WERI-Rb-1 (cell line): ENCODE data around the gene LHX2.

Source experiments
- DNase-seq: peaks from one replicate; pipeline ENCODE4 v3.0.0-alpha.2; 2020
- H3K27ac ChIP-seq: fragments of 250-450 bp; sonication (Bioruptor Pico); 2 replicates; pipeline ENCODE4 v1.5.1; 2020; ENCODE audit warnings: mild to moderate bottlenecking, moderate library complexity
- H3K27me3 ChIP-seq: fragments of 250-450 bp; sonication (Bioruptor Pico); 2 replicates; pipeline ENCODE4 v1.5.1; 2021; ENCODE audit warnings: mild to moderate bottlenecking, low read depth, moderate library complexity; ENCODE audit not compliant: insufficient read depth, severe bottlenecking
- H3K36me3 ChIP-seq: fragments of 250-450 bp; sonication (Bioruptor Pico); 2 replicates; pipeline ENCODE4 v1.5.1; 2020; ENCODE audit warnings: mild to moderate bottlenecking, moderate library complexity
- H3K4me3 ChIP-seq: 2 replicates; pipeline ENCODE4 v1.5.1; 2011; ENCODE audit warnings: low read depth, mild to moderate bottlenecking, control low read depth, low read length
- H3K9me3 ChIP-seq: fragments of 250-450 bp; sonication (Bioruptor Pico); 2 replicates; pipeline ENCODE4 v1.5.1; 2021; ENCODE audit warnings: mild to moderate bottlenecking, moderate library complexity; ENCODE audit not compliant: severe bottlenecking
- TF ChIP-seq, protein P1 (sequence below): IDR thresholded peaks from 2 replicates; pipeline ENCODE4 v1.5.1; 2011; ENCODE audit warnings: low read depth, mild to moderate bottlenecking, control low read depth, inconsistent platforms, low read length

LHX2 gene

DNA sequence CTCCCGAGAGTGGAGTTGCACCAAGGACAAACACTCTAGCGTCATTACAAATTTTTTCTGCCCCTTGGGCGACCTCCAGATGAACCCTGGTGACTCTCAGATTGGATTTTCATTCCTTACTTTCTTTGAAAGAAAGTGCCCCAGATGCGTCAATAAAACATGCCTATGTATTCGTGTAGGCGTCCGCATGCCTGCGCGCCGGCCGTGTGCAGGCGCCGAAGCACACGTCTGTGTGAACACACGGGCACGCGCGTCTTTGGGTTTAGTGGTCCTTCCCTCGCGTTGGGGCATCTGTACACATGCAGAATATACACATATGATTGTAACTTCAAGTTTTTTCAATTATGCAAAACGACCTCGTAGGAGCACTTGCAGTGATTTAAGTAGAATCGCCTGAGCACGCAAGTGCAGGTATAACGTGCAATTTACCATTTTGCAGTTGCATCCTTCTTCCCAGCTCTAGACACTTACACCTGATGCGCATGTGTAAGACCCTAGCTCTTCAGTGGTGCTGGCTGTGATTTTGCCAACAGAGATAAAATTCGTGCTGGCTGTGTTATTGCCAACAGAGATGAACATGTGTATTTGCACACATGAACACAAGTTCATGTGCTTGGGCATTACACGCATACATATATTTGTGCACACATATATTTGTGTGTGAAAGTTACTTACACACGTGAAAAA, 1.9 kb upstream of the LHX2 start:
- Histone ChIP-seq H3K27ac (no peak overlapping the region), H3K9me3 (peaks cover 2% of the 10 kb centered on the region), H3K27me3 (no peaks in the 10 kb centered on the region), H3K36me3 (no peaks in the 10 kb centered on the region), H3K4me3 (no peak overlapping the region)
- DNase-seq: no peak
- TF ChIP-seq, protein P1, sequence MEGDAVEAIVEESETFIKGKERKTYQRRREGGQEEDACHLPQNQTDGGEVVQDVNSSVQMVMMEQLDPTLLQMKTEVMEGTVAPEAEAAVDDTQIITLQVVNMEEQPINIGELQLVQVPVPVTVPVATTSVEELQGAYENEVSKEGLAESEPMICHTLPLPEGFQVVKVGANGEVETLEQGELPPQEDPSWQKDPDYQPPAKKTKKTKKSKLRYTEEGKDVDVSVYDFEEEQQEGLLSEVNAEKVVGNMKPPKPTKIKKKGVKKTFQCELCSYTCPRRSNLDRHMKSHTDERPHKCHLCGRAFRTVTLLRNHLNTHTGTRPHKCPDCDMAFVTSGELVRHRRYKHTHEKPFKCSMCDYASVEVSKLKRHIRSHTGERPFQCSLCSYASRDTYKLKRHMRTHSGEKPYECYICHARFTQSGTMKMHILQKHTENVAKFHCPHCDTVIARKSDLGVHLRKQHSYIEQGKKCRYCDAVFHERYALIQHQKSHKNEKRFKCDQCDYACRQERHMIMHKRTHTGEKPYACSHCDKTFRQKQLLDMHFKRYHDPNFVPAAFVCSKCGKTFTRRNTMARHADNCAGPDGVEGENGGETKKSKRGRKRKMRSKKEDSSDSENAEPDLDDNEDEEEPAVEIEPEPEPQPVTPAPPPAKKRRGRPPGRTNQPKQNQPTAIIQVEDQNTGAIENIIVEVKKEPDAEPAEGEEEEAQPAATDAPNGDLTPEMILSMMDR: no peak

DNA sequence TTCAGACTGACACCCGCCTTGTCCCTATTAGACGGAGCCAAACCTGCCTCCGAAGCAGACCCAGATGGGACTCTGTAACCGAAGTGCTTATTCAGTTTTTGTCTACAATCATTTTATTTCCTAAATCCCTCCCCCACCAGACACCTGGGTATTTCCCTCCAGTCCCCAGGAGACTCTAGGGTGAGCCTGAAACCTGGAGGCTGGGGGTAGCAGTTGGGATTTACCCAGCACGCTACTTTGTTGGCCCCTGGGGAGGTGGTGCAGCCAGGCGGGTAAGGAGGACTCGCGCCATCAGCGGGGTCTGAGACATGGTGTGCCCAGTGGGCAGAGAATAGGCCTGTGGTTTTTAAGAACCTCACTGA, 1.3 kb upstream of the LHX2 start:
- Histone ChIP-seq H3K27me3 (no peaks in the 10 kb centered on the region), H3K27ac (no peak overlapping the region), H3K9me3 (peaks cover 2% of the 10 kb centered on the region), H3K36me3 (no peaks in the 10 kb centered on the region), H3K4me3 (no peak overlapping the region)
- no peak for DNase-seq
- TF ChIP-seq, protein P1: no peak

DNA sequence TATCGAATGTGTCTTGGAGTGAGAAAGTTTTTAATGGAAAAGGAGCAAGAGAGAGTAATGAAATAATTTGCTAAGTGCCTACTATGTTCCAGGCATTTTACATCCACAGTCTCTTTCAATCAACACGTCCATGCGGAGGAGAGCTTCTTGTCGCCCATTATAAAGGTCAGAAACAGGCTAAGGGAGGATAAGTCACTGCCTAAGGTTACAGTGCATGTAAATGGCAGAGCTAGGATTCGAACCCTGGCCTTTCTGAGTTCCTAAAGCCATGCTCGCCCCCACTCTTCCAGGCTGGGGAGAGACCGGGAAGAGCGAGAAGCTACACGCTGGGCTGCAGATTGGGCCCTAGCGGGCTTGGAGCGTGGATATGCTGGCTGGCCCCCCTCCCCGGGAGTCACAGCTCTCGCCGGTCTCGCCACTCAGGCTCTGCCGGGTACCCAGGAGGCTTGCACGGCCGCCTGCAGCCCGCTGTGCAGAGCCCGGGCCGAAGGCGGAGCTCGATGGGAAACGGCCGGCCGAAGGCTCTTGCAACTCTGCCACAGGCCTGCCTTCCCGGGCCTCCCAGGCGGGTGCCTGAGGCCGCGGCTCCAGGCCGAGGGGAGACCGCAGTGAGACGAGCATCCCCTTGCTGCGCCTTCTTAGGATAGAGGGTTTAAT, 775 bp upstream of the LHX2 start:
- Histone ChIP-seq H3K4me3 (no peak overlapping the region), H3K27me3 (no peaks in the 10 kb centered on the region), H3K36me3 (no peaks in the 10 kb centered on the region), H3K9me3 (peaks cover 2% of the 10 kb centered on the region), H3K27ac (no peak overlapping the region)
- DNase-seq: no peak
- TF ChIP-seq, protein P1: no peak

DNA sequence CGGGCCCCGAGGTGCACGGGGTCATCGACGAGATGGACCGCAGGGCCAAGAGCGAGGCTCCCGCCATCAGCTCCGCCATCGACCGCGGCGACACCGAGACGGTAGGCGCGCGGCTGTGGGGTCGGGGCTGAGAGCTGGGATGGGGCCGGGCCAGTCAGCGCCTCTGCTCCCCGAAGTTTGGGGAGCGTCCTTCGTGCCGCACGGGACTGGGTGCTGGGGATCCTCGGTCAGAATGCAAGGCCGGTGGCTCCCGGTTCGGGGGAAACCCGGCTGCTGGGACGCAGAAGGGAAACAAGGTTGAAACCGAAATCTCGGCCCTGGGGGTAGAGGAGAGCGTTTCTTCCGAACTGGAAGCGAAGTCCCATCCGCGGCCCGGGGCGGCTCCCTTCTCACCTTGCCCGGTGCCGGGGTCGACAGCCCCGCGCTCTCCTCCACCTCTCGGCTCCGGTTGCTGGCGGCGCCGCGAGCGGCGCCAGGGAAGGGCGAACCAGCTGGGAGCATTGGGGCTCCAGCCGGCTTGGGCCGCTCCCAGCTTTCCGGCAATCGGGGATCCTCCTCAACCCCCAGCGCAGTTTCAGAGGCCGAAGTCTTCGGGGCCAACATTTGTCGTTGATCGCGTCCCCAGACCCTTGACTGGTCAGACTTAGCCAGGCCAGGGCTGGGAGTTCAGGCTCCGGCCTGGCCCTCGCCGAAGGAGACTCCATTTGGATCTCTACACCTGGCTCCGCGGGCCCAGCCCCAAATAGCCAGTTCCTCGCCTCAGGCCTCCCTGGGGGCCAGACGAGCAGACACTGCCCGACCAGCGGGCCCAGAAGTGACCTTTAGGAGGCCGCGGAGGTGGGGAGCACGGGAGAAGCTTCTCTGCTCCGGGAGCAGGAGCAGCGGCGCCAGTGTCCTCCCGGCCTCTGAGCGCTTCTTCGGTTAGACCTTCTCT, 1.1 kb downstream of the LHX2 start:
- H3K4me3 ChIP-seq: no peak overlapping the region
- H3K27me3 ChIP-seq: no peaks in the 10 kb centered on the region
- TF ChIP-seq, protein P1: no peak
- no peak for DNase-seq
- no peak overlapping the region for H3K27ac ChIP-seq
- H3K9me3 ChIP-seq: peaks cover 2% of the 10 kb centered on the region
- no peaks in the 10 kb centered on the region for H3K36me3 ChIP-seq

DNA sequence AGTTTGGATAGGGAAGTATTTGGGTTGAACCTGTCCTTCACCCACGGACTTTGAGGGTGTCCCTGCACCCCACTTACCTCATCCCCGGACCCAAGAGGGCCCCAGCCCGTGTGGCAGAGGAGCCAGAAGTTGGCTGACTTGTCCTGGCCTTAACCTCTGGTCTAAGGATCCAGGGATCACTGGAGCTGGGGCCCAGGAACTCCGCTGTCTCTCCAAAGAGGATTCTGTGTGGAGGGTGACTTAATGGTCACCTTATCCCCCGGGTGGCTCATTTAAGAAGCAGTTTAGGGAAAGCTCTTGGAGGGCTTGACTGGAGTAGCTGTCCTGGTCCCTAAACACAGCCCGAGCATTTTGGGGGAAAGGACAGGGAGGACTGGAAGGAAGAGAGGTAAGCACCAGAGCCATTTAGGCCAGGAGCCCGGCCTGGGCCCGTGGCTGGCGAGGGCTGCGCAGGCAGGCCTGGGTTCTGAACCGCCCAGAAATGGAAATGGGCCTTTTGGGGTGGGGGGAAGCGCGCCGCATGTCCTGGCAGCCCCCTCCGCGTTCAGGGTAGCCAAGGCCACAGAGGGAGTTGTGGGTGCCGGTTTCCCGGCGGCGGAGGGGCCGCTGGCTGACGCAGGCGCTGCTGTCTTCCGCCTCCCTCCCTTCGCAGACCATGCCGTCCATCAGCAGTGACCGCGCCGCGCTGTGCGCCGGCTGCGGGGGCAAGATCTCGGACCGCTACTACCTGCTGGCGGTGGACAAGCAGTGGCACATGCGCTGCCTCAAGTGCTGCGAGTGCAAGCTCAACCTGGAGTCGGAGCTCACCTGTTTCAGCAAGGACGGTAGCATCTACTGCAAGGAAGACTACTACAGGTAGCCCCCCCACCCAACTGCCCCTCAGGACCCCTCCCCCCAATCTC, 2.0 kb downstream of the LHX2 start:
- Histone ChIP-seq H3K9me3 (peaks cover 2% of the 10 kb centered on the region), H3K36me3 (no peaks in the 10 kb centered on the region), H3K27me3 (no peaks in the 10 kb centered on the region), H3K27ac (no peak overlapping the region), H3K4me3 (no peak overlapping the region)
- no peak for DNase-seq
- TF ChIP-seq, protein P1: no peak
